Stimulated activated CD8-positive, alpha-beta memory T cell treated with anti-CD3 and anti-CD28 coated beads, Interleukin-4, amount 100 ng/mL, for 1 hour (primary cell): ENCODE results near the gene PDE4C.
"Not testable (repeated sequence)": the region's sequence is repeated elsewhere in the genome, so short reads cannot be mapped to it uniquely, and the experiment has no call there.

Experiments
- DNase-seq, 2 donors: peaks; one replicate each; pipeline ENCODE4 v3.0.0-alpha.2; 2020; ENCODE audit warnings: low read depth in 2 of 2, low spot score in 1 of 2

PDE4C gene

GRCh38 chr19:18223860-18224524, 2.2 kb downstream of the PDE4C start:
- DNase-seq: no peak

- DNase-seq: no peak
Measured at GRCh38 chr19:18221815-18222725, 4.2 kb downstream of the PDE4C start.

- no peak for DNase-seq
Measured at GRCh38 chr19:18220632-18221275, 5.5 kb downstream of the PDE4C start.

GRCh38 chr19:18219911-18220631, 6.2 kb downstream of the PDE4C start:
- no peak for DNase-seq

GRCh38 chr19:18218600-18218999, 7.6 kb downstream of the PDE4C start:
- no peak for DNase-seq

- DNase-seq: no peak
Measured at GRCh38 chr19:18218159-18218558, 8.1 kb downstream of the PDE4C start.

GRCh38 chr19:18216789-18217188, 9.4 kb downstream of the PDE4C start:
- no peak for DNase-seq

- DNase-seq: no peak
Measured at GRCh38 chr19:18214779-18215433, 11.3 kb downstream of the PDE4C start.

- DNase-seq: no peak
Measured at GRCh38 chr19:18211683-18212082, 14.6 kb downstream of the PDE4C start.

GRCh38 chr19:18209912-18210311, 16.3 kb downstream of the PDE4C start:
- not testable (repeated sequence) for DNase-seq

GRCh38 chr19:18208098-18208951, 17.9 kb downstream of the PDE4C start:
- DNase-seq: peak in 1 of 2 donors; percentile 25

- no peak for DNase-seq
Measured at GRCh38 chr19:18206018-18206417, 20.2 kb downstream of the PDE4C start.

- DNase-seq: peak in 1 of 2 donors; percentile 32
Measured at GRCh38 chr19:18205200-18205892, 20.9 kb downstream of the PDE4C start.

- DNase-seq: no peak
Measured at GRCh38 chr19:18204394-18205199, 21.6 kb downstream of the PDE4C start.

- peak; percentile 99 for DNase-seq
Measured at GRCh38 chr19:18203863-18204393, 22.3 kb downstream of the PDE4C start, which contains the start of gene RAB3A. Gene RAB3A, minus strand, starts transcription at chr19:18204042. Its CDS starts 1,302 bp downstream, at chr19:18202740.

GRCh38 chr19:18203408-18203862, 22.8 kb downstream of the PDE4C start:
- DNase-seq: peak in 1 of 2 donors; percentile 21

GRCh38 chr19:18202778-18203407, 23.3 kb downstream of the PDE4C start:
- DNase-seq: no peak
